OCI-LY7 (cell line): ENCODE data around the gene MAPT. TPM values are rescaled to one million over a fixed set of nuclear protein-coding genes. Genes with fewer than 3 reads are reported as not detected.
"Not testable (repeated sequence)": the region's sequence is repeated elsewhere in the genome, so short reads cannot be mapped to it uniquely, and the experiment has no call there.

ENCODE experiments used
- BruUV-seq: library from RNA; stranded (reverse); fragments of 400-500 nt; replicated peaks from 2 replicates; lab custom pipeline; 2021; lab: Mats Ljungman, UMichigan
- CTCF ChIA-PET: fragments of 300-600 bp; sonication (Branson Sonifier 250); formaldehyde crosslinking; loops from one replicate; lab custom pipeline; 2022; ENCODE audit warnings: antibody characterized with exemption; ENCODE audit not compliant: unreplicated experiment; lab: Charles Lee
- POLR2A ChIA-PET: fragments of 300-600 bp; sonication (Branson Sonifier 250); formaldehyde crosslinking; loops from one replicate; lab custom pipeline; 2022; ENCODE audit warnings: antibody characterized with exemption; lab: Charles Lee
- DNase-seq: peaks from one replicate; pipeline ENCODE4 v3.0.0-alpha.2; 2015; ENCODE audit warnings: low spot score
- H2AFZ ChIP-seq: fragments of 200-600 bp; sonication (generic), shearing (Covaris generic); 2 replicates; pipeline ENCODE4 v1.6.1; 2014; ENCODE audit warnings: mild to moderate bottlenecking, antibody characterized with exemption, low read length, moderate library complexity
- H3K27ac ChIP-seq: fragments of 200-600 bp; sonication (generic); 2 replicates; pipeline ENCODE4 v1.5.1; 2014; ENCODE audit warnings: mixed run types, low read depth, mild to moderate bottlenecking, moderate library complexity, low read length, inconsistent platforms; ENCODE audit not compliant: poor library complexity, severe bottlenecking
- H3K36me3 ChIP-seq: fragments of 200-600 bp; sonication (generic); 2 replicates; pipeline ENCODE4 v1.6.1; 2014; ENCODE audit warnings: mild to moderate bottlenecking, antibody characterized with exemption, low read length, moderate library complexity, mixed read lengths; ENCODE audit not compliant: insufficient read depth
- H3K4me1 ChIP-seq: fragments of 200-600 bp; sonication (generic); 2 replicates; pipeline ENCODE4 v1.5.1; 2014; ENCODE audit warnings: mild to moderate bottlenecking, low read length; ENCODE audit not compliant: insufficient read depth, poor library complexity, severe bottlenecking
- H3K4me2 ChIP-seq: fragments of 200-600 bp; sonication (generic); 2 replicates; pipeline ENCODE4 v1.6.1; 2014; ENCODE audit warnings: mild to moderate bottlenecking, low read length
- H3K4me3 ChIP-seq: fragments of 200-600 bp; sonication (generic); 2 replicates; pipeline ENCODE4 v1.5.1; 2014; ENCODE audit warnings: mild to moderate bottlenecking, low read depth, low read length; ENCODE audit not compliant: poor library complexity, severe bottlenecking
- H3K79me2 ChIP-seq: fragments of 200-600 bp; sonication (generic); 2 replicates; pipeline ENCODE4 v1.6.1; 2016; ENCODE audit warnings: low read depth, mild to moderate bottlenecking, low read length, moderate library complexity, mixed read lengths; ENCODE audit not compliant: insufficient read depth
- H3K9me2 ChIP-seq: fragments of 200-600 bp; sonication (generic); 2 replicates; pipeline ENCODE4 v1.6.1; 2016; ENCODE audit warnings: mild to moderate bottlenecking, low read length, mixed read lengths; ENCODE audit not compliant: insufficient read depth
- H3K9me3 ChIP-seq: fragments of 200-600 bp; sonication (generic); 2 replicates; pipeline ENCODE4 v1.6.1; 2014; ENCODE audit warnings: mild to moderate bottlenecking, mixed run types, low read length, mixed read lengths
- H4K20me1 ChIP-seq: fragments of 200-600 bp; sonication (generic); 2 replicates; pipeline ENCODE4 v1.6.1; 2014; ENCODE audit warnings: mild to moderate bottlenecking, antibody characterized with exemption, low read length, moderate library complexity, mixed read lengths; ENCODE audit not compliant: insufficient read depth
- CTCF ChIP-seq: fragments of 200-600 bp; sonication (generic); conservative IDR thresholded peaks from 2 replicates; pipeline ENCODE4 v1.5.1; 2014; ENCODE audit warnings: mild to moderate bottlenecking, antibody characterized with exemption, low read length, moderate library complexity, mixed read lengths
- EZH2phosphoT487 ChIP-seq: fragments of 200-600 bp; sonication (generic); IDR thresholded peaks from 2 replicates; pipeline ENCODE4 v1.6.1; 2018; ENCODE audit warnings: low read depth, borderline replicate concordance, mild to moderate bottlenecking, mixed run types, antibody characterized with exemption, low read length, moderate library complexity, mixed read lengths
- intact Hi-C: fragments of 100-400 bp; cut with micrococcal nuclease; formaldehyde crosslinking; loops from one replicate; pipeline ENCODE4 v1.10.0; 2022; ENCODE audit not compliant: unreplicated experiment
- total RNA-seq, 2 experiments: library from RNA; depleted of rRNA in 1 of 2; stranded (reverse); fragments of >200 nt in 1 of 2; shearing (Covaris generic) in 1 of 2; gene quantifications; 2 replicates each; pipeline ENCODE4 v1.2.3, GENCODE V29; 2014 to 2022

The MAPT gene
- total RNA-seq, 2 experiments from 2014 or later, result 0.44 TPM; not detected in 1

DNA sequence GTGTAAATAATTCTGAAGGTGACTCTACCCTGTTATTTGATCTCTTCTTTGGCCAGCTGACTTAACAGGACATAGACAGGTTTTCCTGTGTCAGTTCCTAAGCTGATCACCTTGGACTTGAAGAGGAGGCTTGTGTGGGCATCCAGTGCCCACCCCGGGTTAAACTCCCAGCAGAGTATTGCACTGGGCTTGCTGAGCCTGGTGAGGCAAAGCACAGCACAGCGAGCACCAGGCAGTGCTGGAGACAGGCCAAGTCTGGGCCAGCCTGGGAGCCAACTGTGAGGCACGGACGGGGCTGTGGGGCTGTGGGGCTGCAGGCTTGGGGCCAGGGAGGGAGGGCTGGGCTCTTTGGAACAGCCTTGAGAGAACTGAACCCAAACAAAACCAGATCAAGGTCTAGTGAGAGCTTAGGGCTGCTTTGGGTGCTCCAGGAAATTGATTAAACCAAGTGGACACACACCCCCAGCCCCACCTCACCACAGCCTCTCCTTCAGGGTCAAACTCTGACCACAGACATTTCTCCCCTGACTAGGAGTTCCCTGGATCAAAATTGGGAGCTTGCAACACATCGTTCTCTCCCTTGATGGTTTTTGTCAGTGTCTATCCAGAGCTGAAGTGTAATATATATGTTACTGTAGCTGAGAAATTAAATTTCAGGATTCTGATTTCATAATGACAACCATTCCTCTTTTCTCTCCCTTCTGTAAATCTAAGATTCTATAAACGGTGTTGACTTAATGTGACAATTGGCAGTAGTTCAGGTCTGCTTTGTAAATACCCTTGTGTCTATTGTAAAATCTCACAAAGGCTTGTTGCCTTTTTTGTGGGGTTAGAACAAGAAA is 109.8 kb downstream of the MAPT start:
- intact Hi-C loops, result loop anchor here (2.0 kb wide), 1 partner anchor 209 kb away; no protein-coding TSS in a partner anchor
- H3K4me2 ChIP-seq, result no peak overlapping the region
- POLR2A ChIA-PET, result no interaction called here

GRCh38 chr17:46006082-46006481 is 111.7 kb downstream of the MAPT start:
- H4K20me1 ChIP-seq, DNase-seq, H3K4me3 ChIP-seq, H3K9me3 ChIP-seq, H3K79me2 ChIP-seq, H3K4me1 ChIP-seq, H2AFZ ChIP-seq, intact Hi-C loops, H3K4me2 ChIP-seq, H3K9me2 ChIP-seq, H3K27ac ChIP-seq, CTCF ChIA-PET, H3K36me3 ChIP-seq, POLR2A ChIA-PET, BruUV-seq: not testable (repeated sequence)

More for the DNA sequence above, 109.8 kb downstream of the MAPT start:
- no peaks in the 10 kb centered on the region for H3K9me2 ChIP-seq
- TF ChIP-seq CTCF, result no peak
- TF ChIP-seq EZH2phosphoT487, result no peak
- BruUV-seq, result no TSS peak
- CTCF ChIA-PET, result no interaction called here
- H3K79me2 ChIP-seq, result no peaks in the 10 kb centered on the region
- H2AFZ ChIP-seq, result no peak overlapping the region
- no peak for DNase-seq
- H3K36me3 ChIP-seq, result no peaks in the 10 kb centered on the region
- H3K27ac ChIP-seq, result no peak overlapping the region
- no peaks in the 10 kb centered on the region for H3K4me1 ChIP-seq
- H3K9me3 ChIP-seq, result no peaks in the 10 kb centered on the region
- no peak overlapping the region for H3K4me3 ChIP-seq
- no peaks in the 10 kb centered on the region for H4K20me1 ChIP-seq

GRCh38 chr17:46007461-46007965 is 113.2 kb downstream of the MAPT start:
- ChIA-PET CTCF (no interaction called here), POLR2A (interaction anchor here (1.1 kb wide), 1 partner anchor 31 kb away, joined by 3 read pairs; no protein-coding TSS in a partner anchor)
- intact Hi-C loops, result no loop called here
- no peaks in the 10 kb centered on the region for H3K79me2 ChIP-seq
- no peak for DNase-seq
- no peaks in the 10 kb centered on the region for H4K20me1 ChIP-seq
- no peaks in the 10 kb centered on the region for H3K9me3 ChIP-seq
- no peaks in the 10 kb centered on the region for H3K9me2 ChIP-seq
- no peak overlapping the region for H3K27ac ChIP-seq
- no peak overlapping the region for H3K4me2 ChIP-seq
- no peak overlapping the region for H2AFZ ChIP-seq
- H3K4me1 ChIP-seq, result no peaks in the 10 kb centered on the region
- H3K36me3 ChIP-seq, result no peaks in the 10 kb centered on the region
- TF ChIP-seq EZH2phosphoT487 (no peak), CTCF (no peak)
- no peak overlapping the region for H3K4me3 ChIP-seq
- no TSS peak for BruUV-seq
